GM19463 (cell line): ENCODE measurements around the gene TBL1X.
A peak's percentile ranks its signal among the peaks of the same experiment; 100 is the strongest.
"Not testable (repeated sequence)": the region's sequence is repeated elsewhere in the genome, so short reads cannot be mapped to it uniquely, and the experiment has no call there.

Experiments
- ATAC-seq: cut with Tn5 transposase; IDR thresholded peaks from one replicate; pipeline ENCODE4 v1.9.1; 2021; ENCODE audit warnings: mild to moderate bottlenecking, moderate library complexity; ENCODE audit not compliant: unreplicated experiment

Gene TBL1X

GRCh38 chrX:9464435-9465371 lies at the start of gene TBL1X:
TSS of gene TBL1X (plus strand) at chrX:9465058. CDS start at chrX:9653587, 188,529 bp downstream.
- peak; percentile 48 for ATAC-seq

GRCh38 chrX:9416562-9417348 lies 48.1 kb upstream of the TBL1X start:
- ATAC-seq: no peak

- ATAC-seq: no peak
Observed at GRCh38 chrX:9418262-9418661, 46.6 kb upstream of the TBL1X start.

- no peak for ATAC-seq
Observed at GRCh38 chrX:9420275-9421265, 44.3 kb upstream of the TBL1X start.

GRCh38 chrX:9429767-9430166 lies 35.1 kb upstream of the TBL1X start:
- ATAC-seq: no peak

GRCh38 chrX:9430346-9430921 lies 34.4 kb upstream of the TBL1X start:
- ATAC-seq: no peak

- no peak for ATAC-seq
Observed at GRCh38 chrX:9431281-9431680, 33.6 kb upstream of the TBL1X start.

GRCh38 chrX:9433596-9433995 lies 31.3 kb upstream of the TBL1X start:
- ATAC-seq: no peak

- ATAC-seq: no peak
Observed at GRCh38 chrX:9434051-9434550, 30.8 kb upstream of the TBL1X start.

- not testable (repeated sequence) for ATAC-seq
Observed at GRCh38 chrX:9435086-9435485, 29.8 kb upstream of the TBL1X start.

- ATAC-seq: no peak
Observed at GRCh38 chrX:9436812-9437211, 28.0 kb upstream of the TBL1X start.

- ATAC-seq: no peak
Observed at GRCh38 chrX:9438933-9439494, 25.8 kb upstream of the TBL1X start.

- ATAC-seq: no peak
Observed at GRCh38 chrX:9440116-9440844, 24.6 kb upstream of the TBL1X start.

GRCh38 chrX:9442056-9442455 lies 22.8 kb upstream of the TBL1X start:
- no peak for ATAC-seq

- ATAC-seq: no peak
Observed at GRCh38 chrX:9443327-9443726, 21.5 kb upstream of the TBL1X start.

- ATAC-seq: no peak
Observed at GRCh38 chrX:9447906-9448305, 17.0 kb upstream of the TBL1X start.

- ATAC-seq: no peak
Observed at GRCh38 chrX:9456250-9457074, 8.4 kb upstream of the TBL1X start.

- not testable (repeated sequence) for ATAC-seq
Observed at GRCh38 chrX:9458034-9458433, 6.8 kb upstream of the TBL1X start.
